Gastrocnemius medialis (tissue), 4 donors: ENCODE data around the gene BRCA2.

ENCODE experiments used
- POLR2A ChIP-seq, 2 donors: fragments of 450-650 bp; IDR thresholded peaks; one replicate each; pipeline ENCODE4 v1.6.1; 2017; ENCODE audit warnings: antibody characterized with exemption in 2 of 2, mild to moderate bottlenecking in 2 of 2, moderate library complexity in 2 of 2
- TF ChIP-seq, protein P1 (sequence below), 5 experiments: fragments of 450-650 bp in 3 of 5; fragments of 200-600 bp in 2 of 5; sonication (generic) in 2 of 5; IDR thresholded peaks in 4 of 5; conservative IDR thresholded peaks in 1 of 5; 1 replicate in 4 of 5; 2 replicates in 1 of 5; pipeline ENCODE4 v1.5.1; 2016 to 2019; ENCODE audit warnings: antibody characterized with exemption in 5 of 5, mild to moderate bottlenecking in 3 of 5, moderate library complexity in 3 of 5

DNA sequence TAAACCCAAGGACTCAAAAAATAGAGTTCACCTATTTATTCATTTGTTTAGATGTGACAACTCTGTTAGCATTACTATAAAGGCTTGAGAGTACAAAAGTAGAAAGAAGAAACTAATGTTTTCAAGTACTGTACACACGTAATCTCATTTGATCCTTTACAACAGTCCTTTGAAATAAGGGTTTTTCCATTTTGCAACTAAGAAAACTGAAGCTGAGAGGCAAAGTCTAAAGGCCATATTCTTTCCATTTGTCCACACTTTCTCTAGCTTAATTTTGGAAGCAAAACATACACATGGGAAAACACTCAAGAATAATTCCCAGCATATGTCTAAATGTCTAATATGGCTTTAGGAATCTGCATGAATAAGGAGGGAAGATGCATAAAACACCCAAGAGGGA is 34.2 kb upstream of the BRCA2 start:
- TF ChIP-seq, protein P1, sequence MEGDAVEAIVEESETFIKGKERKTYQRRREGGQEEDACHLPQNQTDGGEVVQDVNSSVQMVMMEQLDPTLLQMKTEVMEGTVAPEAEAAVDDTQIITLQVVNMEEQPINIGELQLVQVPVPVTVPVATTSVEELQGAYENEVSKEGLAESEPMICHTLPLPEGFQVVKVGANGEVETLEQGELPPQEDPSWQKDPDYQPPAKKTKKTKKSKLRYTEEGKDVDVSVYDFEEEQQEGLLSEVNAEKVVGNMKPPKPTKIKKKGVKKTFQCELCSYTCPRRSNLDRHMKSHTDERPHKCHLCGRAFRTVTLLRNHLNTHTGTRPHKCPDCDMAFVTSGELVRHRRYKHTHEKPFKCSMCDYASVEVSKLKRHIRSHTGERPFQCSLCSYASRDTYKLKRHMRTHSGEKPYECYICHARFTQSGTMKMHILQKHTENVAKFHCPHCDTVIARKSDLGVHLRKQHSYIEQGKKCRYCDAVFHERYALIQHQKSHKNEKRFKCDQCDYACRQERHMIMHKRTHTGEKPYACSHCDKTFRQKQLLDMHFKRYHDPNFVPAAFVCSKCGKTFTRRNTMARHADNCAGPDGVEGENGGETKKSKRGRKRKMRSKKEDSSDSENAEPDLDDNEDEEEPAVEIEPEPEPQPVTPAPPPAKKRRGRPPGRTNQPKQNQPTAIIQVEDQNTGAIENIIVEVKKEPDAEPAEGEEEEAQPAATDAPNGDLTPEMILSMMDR (IDR thresholded peaks at IDR 0.05 in 4 of 5, conservative IDR thresholded peaks at IDR 0.05 in 1 of 5) = no peak
- TF ChIP-seq POLR2A (IDR thresholded peaks at IDR 0.05) = no peak
